HEK293 (cell line): ENCODE measurements around the gene PRSS48.

Experiments
- CTCF ChIP-seq: fragments of 450-650 bp; formaldehyde crosslinking; IDR thresholded peaks from 2 replicates; pipeline ENCODE4 v1.5.1; 2016; ENCODE audit warnings: missing biosample characterization, missing genetic modification characterization
- YY1 ChIP-seq: fragments of 450-650 bp; formaldehyde crosslinking; IDR thresholded peaks from 2 replicates; pipeline ENCODE4 v1.5.1; 2018; ENCODE audit warnings: missing biosample characterization, missing genetic modification characterization
- ZBTB26 ChIP-seq: fragments of 450-650 bp; formaldehyde crosslinking; optimal IDR thresholded peaks from 2 replicates; pipeline ENCODE3; 2016; ENCODE audit warnings: missing biosample characterization, mild to moderate bottlenecking, missing genetic modification characterization
- ZNF132 ChIP-seq: fragments of 450-650 bp; formaldehyde crosslinking; IDR thresholded peaks from 2 replicates; pipeline ENCODE4 v1.5.1; 2017; ENCODE audit warnings: missing biosample characterization, missing genetic modification characterization, borderline replicate concordance
- ZNF274 ChIP-seq, 2 experiments: fragments of 200-500 bp in 1 of 2; fragments of 450-650 bp in 1 of 2; sonication (Bioruptor generic) in 1 of 2; formaldehyde crosslinking in 1 of 2; IDR thresholded peaks; 2 replicates each; pipeline versions ENCODE4 v1.5.1 to v1.6.1; 2014 to 2016; ENCODE audit warnings: borderline replicate concordance in 1 of 2, inconsistent platforms in 1 of 2, low read length in 1 of 2, missing biosample characterization in 1 of 2, missing genetic modification characterization in 1 of 2
- ZNF280D ChIP-seq: fragments of 450-650 bp; formaldehyde crosslinking; IDR thresholded peaks from 2 replicates; pipeline ENCODE4 v1.5.1; 2016; ENCODE audit warnings: missing biosample characterization, missing genetic modification characterization
- ZNF335 ChIP-seq: fragments of 450-650 bp; formaldehyde crosslinking; conservative IDR thresholded peaks from 2 replicates; pipeline ENCODE4 v1.5.1; 2016; ENCODE audit warnings: missing biosample characterization, missing genetic modification characterization
- ZNF488 ChIP-seq: fragments of 450-650 bp; formaldehyde crosslinking; IDR thresholded peaks from 2 replicates; pipeline ENCODE4 v1.5.1; 2016; ENCODE audit warnings: missing biosample characterization, missing genetic modification characterization
- ZNF513 ChIP-seq: fragments of 450-650 bp; IDR thresholded peaks from 2 replicates; pipeline ENCODE4 v1.5.1; 2018; ENCODE audit warnings: missing biosample characterization, missing genetic modification characterization
- ZNF843 ChIP-seq: fragments of 450-650 bp; formaldehyde crosslinking; IDR thresholded peaks from 2 replicates; pipeline ENCODE4 v1.5.1; 2016; ENCODE audit warnings: missing biosample characterization, missing genetic modification characterization
- ZSCAN16 ChIP-seq: fragments of 450-650 bp; formaldehyde crosslinking; IDR thresholded peaks from 2 replicates; pipeline ENCODE4 v1.5.1; 2016; ENCODE audit warnings: missing biosample characterization, missing genetic modification characterization

GRCh38 chr4:151287409-151287808, 10.4 kb downstream of the PRSS48 start:
- TF ChIP-seq ZNF132 (no peak), ZNF280D (no peak), ZNF335 (tag by site-specific recombination) (no peak), ZNF274 (IDR thresholded peaks at IDR 0.05; ENCODE audit: low read length) (no peak), ZNF274 (tag by site-specific recombination; IDR thresholded peaks at IDR 0.05; ENCODE audit: borderline replicate concordance) (no peak), ZNF843 (tag by site-specific recombination) (no peak), YY1 (tag by site-specific recombination) (no peak), ZSCAN16 (tag by site-specific recombination) (no peak), ZNF513 (tag by site-specific recombination) (no peak), ZNF488 (no peak), ZBTB26 (tag by site-specific recombination) (no peak), CTCF (no peak)
